Measurements from ENCODE around the gene RPL26.

The RPL26 gene

DNA sequence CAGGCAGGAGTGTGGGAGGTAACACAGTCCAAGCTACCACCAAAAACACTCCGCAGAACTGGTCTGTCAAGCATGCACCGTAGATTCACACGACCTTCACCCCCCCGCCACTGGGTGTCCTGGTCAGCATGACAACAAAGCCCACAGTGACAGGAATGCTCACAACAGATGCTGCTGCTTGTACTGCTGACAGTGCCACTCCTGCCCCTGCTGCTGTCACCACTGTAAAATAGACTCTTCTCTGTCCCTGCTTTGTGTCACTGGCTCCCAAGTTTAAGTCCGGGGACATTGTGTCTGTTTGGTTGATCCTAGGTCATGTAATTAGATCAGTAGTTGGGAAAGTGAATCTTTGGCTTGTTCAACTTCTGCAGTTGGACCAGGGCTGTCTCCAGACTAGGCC is 50.3 kb downstream of the RPL26 start:
- no peak for DNase-seq (ENCODE audit: low read depth)
- H3K4me3 ChIP-seq (ENCODE audit: low read depth, low read length), result no peak overlapping the region
- TF ChIP-seq MYC (IDR thresholded peaks at IDR 0.05; ENCODE audit: low read depth, low read length) (no peak), POLR2A (IDR thresholded peaks at IDR 0.05; ENCODE audit: extremely low read depth, insufficient read length) (no peak), MAX (IDR thresholded peaks at IDR 0.05; ENCODE audit: low read depth, low read length) (no peak)
- TF ChIP-seq, protein P1, sequence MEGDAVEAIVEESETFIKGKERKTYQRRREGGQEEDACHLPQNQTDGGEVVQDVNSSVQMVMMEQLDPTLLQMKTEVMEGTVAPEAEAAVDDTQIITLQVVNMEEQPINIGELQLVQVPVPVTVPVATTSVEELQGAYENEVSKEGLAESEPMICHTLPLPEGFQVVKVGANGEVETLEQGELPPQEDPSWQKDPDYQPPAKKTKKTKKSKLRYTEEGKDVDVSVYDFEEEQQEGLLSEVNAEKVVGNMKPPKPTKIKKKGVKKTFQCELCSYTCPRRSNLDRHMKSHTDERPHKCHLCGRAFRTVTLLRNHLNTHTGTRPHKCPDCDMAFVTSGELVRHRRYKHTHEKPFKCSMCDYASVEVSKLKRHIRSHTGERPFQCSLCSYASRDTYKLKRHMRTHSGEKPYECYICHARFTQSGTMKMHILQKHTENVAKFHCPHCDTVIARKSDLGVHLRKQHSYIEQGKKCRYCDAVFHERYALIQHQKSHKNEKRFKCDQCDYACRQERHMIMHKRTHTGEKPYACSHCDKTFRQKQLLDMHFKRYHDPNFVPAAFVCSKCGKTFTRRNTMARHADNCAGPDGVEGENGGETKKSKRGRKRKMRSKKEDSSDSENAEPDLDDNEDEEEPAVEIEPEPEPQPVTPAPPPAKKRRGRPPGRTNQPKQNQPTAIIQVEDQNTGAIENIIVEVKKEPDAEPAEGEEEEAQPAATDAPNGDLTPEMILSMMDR (IDR thresholded peaks at IDR 0.05; ENCODE audit: low read depth, low read length), result no peak

- DNase-seq (ENCODE audit: low read depth), result no peak
- H3K4me3 ChIP-seq (ENCODE audit: low read depth, low read length), result no peak overlapping the region
- TF ChIP-seq MAX (IDR thresholded peaks at IDR 0.05; ENCODE audit: low read depth, low read length) (no peak), POLR2A (IDR thresholded peaks at IDR 0.05; ENCODE audit: extremely low read depth, insufficient read length) (no peak), MYC (IDR thresholded peaks at IDR 0.05; ENCODE audit: low read depth, low read length) (no peak)
- TF ChIP-seq, protein P1 (IDR thresholded peaks at IDR 0.05; ENCODE audit: low read depth, low read length), result no peak
Observed at GRCh38 chr17:8332128-8332527, 50.9 kb downstream of the RPL26 start.
